Mucosa of descending colon (tissue), 3 donors: ENCODE results near the gene AGR2. TPM values are rescaled to one million over a fixed set of nuclear protein-coding genes. Genes with fewer than 3 reads are reported as not detected.

ENCODE experiments used
- ATAC-seq: fragments of 200-7000 bp; cut with Tn5 transposase; one replicate; pipeline ENCODE4 v1.9.1; 2020; ENCODE audit warnings: mild to moderate bottlenecking, moderate library complexity
- DNase-seq, 3 donors: peaks; one replicate each; pipeline ENCODE4 v3.0.0-alpha.2; 2020
- H3K36me3 ChIP-seq: fragments of 200-600 bp; one replicate; pipeline ENCODE4 v1.8.0; 2021; ENCODE audit warnings: low read depth, mild to moderate bottlenecking
- H3K4me1 ChIP-seq: fragments of 200-600 bp; one replicate; pipeline ENCODE4 v1.8.0; 2021; ENCODE audit warnings: low read depth, mild to moderate bottlenecking
- H3K4me3 ChIP-seq: fragments of 200-600 bp; one replicate; pipeline ENCODE4 v1.8.0; 2021; ENCODE audit warnings: mild to moderate bottlenecking
- H3K9me3 ChIP-seq: fragments of 200-600 bp; one replicate; pipeline ENCODE4 v1.8.0; 2021; ENCODE audit warnings: mild to moderate bottlenecking
- CTCF ChIP-seq: fragments of 200-600 bp; IDR thresholded peaks from one replicate; pipeline ENCODE4 v1.8.0; 2022; ENCODE audit warnings: antibody characterized with exemption, mild to moderate bottlenecking
- intact Hi-C, 2 donors: fragments of 100-400 bp; cut with DNase I in 1 of 2; cut with micrococcal nuclease in 1 of 2; formaldehyde crosslinking; loops; one replicate each; pipeline versions ENCODE4 v1.11.0 to v1.11.1; 2022; cut with DNase I, micrococcal nuclease
- total RNA-seq, 3 donors: library from RNA; stranded (reverse); fragmentation: NEBNext Ultra II Directional in 2 of 3; extraction: Animal tissue kit (Norgen Biotek cat#: 25700) in 2 of 3; gene quantifications; one replicate each; pipeline versions ENCODE4 v1.2.1 to v1.2.4, GENCODE V29; 2021 to 2023
- donor health status: DM: no; HTN: no; CAD: no; lungs with moderate emphysema.
- donor health status: DM: no; HTN: no; CAD: no.
- donor health status: DM: no; HTN: yes; CAD: no.

Gene AGR2
- total RNA-seq, 3 donors from 2014 or later = 191 to 861 (median 775) TPM

GRCh38 chr7:16765436-16765859 lies 39.4 kb downstream of the AGR2 start:
- H3K9me3 ChIP-seq = no peaks in the 10 kb centered on the region
- no peaks in the 10 kb centered on the region for H3K36me3 ChIP-seq
- H3K4me1 ChIP-seq = peaks cover 27% of the 10 kb centered on the region
- DNase-seq (peak in 1 of 3 donors; percentile 21), ATAC-seq (peak; percentile 78)
- TF ChIP-seq CTCF = no peak
- no peak overlapping the region for H3K4me3 ChIP-seq
- intact Hi-C loops = no loop called here

GRCh38 chr7:16764942-16765341 lies 39.9 kb downstream of the AGR2 start:
- DNase-seq = no peak
- peak; percentile 18 for ATAC-seq
- Histone ChIP-seq H3K4me1 (peaks cover 27% of the 10 kb centered on the region), H3K36me3 (no peaks in the 10 kb centered on the region), H3K4me3 (no peak overlapping the region), H3K9me3 (no peaks in the 10 kb centered on the region)
- no peak for TF ChIP-seq CTCF
- intact Hi-C loops = no loop called here

- ATAC-seq = peak; percentile 72
Measured at GRCh38 chr7:16762177-16762576, 42.6 kb downstream of the AGR2 start.

GRCh38 chr7:16759840-16760239 lies 45.0 kb downstream of the AGR2 start:
- ATAC-seq (peak; percentile 26), DNase-seq (no peak)
- no peaks in the 10 kb centered on the region for H3K9me3 ChIP-seq
- no peak for TF ChIP-seq CTCF
- intact Hi-C loops = no loop called here
- H3K4me1 ChIP-seq = peaks cover 16% of the 10 kb centered on the region
- no peaks in the 10 kb centered on the region for H3K36me3 ChIP-seq
- H3K4me3 ChIP-seq = no peak overlapping the region

More at GRCh38 chr7:16762177-16762576, 42.6 kb downstream of the AGR2 start:
- DNase-seq = peak in 1 of 3 donors; percentile 70
- H3K9me3 ChIP-seq = no peaks in the 10 kb centered on the region
- intact Hi-C loops = no loop called here
- no peaks in the 10 kb centered on the region for H3K36me3 ChIP-seq
- peaks cover 27% of the 10 kb centered on the region for H3K4me1 ChIP-seq
- no peak overlapping the region for H3K4me3 ChIP-seq
- no peak for TF ChIP-seq CTCF

- DNase-seq (no peak), ATAC-seq (no peak)
- intact Hi-C loops = no loop called here
- no peaks in the 10 kb centered on the region for H3K9me3 ChIP-seq
- peaks cover 9% of the 10 kb centered on the region for H3K4me1 ChIP-seq
- H3K36me3 ChIP-seq = no peaks in the 10 kb centered on the region
- TF ChIP-seq CTCF = no peak
- no peak overlapping the region for H3K4me3 ChIP-seq
Measured at GRCh38 chr7:16758631-16759611, 45.9 kb downstream of the AGR2 start.
